GM23338 (cell line): ENCODE measurements around the gene ITPKA.

Experiments used
- CTCF ChIP-seq, 2 experiments: fragments of 200-600 bp in 1 of 2; sonication (generic) in 1 of 2; conservative IDR thresholded peaks; 2 replicates each; pipeline versions ENCODE4 v1.5.1 to v1.6.1; 2016 to 2017; ENCODE audit warnings: antibody characterized with exemption in 2 of 2, low read depth in 2 of 2, mild to moderate bottlenecking in 2 of 2, moderate library complexity in 1 of 2
- EZH2 ChIP-seq: fragments of 200-600 bp; sonication (generic); IDR thresholded peaks from one replicate; pipeline ENCODE4 v1.8.0; 2017; ENCODE audit warnings: antibody characterized with exemption, mild to moderate bottlenecking, low read depth; ENCODE audit not compliant: unreplicated experiment

- peak; percentile 45 to 67 for TF ChIP-seq CTCF (conservative IDR thresholded peaks at IDR 0.05; ENCODE audit: low read depth in 2 of 2)
- TF ChIP-seq EZH2, result peak; percentile 31
Observed at GRCh38 chr15:41506796-41507341, 13.2 kb downstream of the ITPKA start.
